ENCODE results near the gene ZNF441.

The ZNF441 gene

GRCh38 chr19:11747277-11747676 is 19.5 kb upstream of the ZNF441 start:
- Histone ChIP-seq H3K9ac (ENCODE audit: low read length) (no peak overlapping the region), H2AFZ (ENCODE audit: low read depth, low read length, severe bottlenecking) (no peak overlapping the region), H3K27ac (ENCODE audit: low read depth, low read length) (no peak overlapping the region), H3K9me3 (ENCODE audit: insufficient read depth, low read length) (no peaks in the 10 kb centered on the region), H3K27me3 (ENCODE audit: low read length) (no peaks in the 10 kb centered on the region), H3K4me2 (ENCODE audit: low read depth, low read length, poor library complexity, severe bottlenecking) (no peak overlapping the region), H3F3A (ENCODE audit: insufficient read depth) (no peaks in the 10 kb centered on the region), H3K79me2 (ENCODE audit: insufficient read depth, low read length) (no peaks in the 10 kb centered on the region), H3K4me3 (ENCODE audit: insufficient read depth, low read length, poor library complexity, severe bottlenecking) (no peak overlapping the region), H3K36me3 (ENCODE audit: low read length) (no peaks in the 10 kb centered on the region), H4K20me1 (ENCODE audit: low read depth, low read length) (no peaks in the 10 kb centered on the region), H3K9me2 (replicated peaks; ENCODE audit: insufficient read depth, low read length) (no peaks in the 10 kb centered on the region)
- TF ChIP-seq EZH2phosphoT487 (conservative IDR thresholded peaks at IDR 0.05; ENCODE audit: low read length) = no peak
- TF ChIP-seq CTCF (IDR thresholded peaks at IDR 0.05; ENCODE audit: insufficient read depth, low read length, poor library complexity, severe bottlenecking) = no peak

DNA sequence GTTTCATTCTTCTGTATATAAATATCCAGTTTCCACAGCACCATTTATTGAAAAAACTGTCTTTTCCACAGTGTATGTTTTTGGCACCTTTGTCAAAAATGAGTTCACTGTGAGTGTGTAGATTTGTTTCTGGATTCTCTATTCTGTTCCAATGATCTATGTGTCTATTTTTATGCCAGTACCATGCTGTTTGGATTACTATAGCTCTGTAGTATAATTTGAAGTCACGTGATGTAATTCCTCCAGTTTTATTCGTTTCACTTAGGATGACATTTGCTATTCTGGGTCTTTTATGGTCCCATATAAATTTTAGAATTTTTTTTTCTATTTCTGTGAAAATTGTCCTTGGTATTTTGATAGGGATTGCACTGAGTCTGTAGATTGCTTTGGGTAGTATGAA is 17.0 kb upstream of the ZNF441 start:
- H3K9ac ChIP-seq (ENCODE audit: low read length) = no peak overlapping the region
- no peak overlapping the region for H2AFZ ChIP-seq (ENCODE audit: low read depth, low read length, severe bottlenecking)
- H3K9me2 ChIP-seq (replicated peaks; ENCODE audit: insufficient read depth, low read length) = no peaks in the 10 kb centered on the region
- H3F3A ChIP-seq (ENCODE audit: insufficient read depth) = no peaks in the 10 kb centered on the region
- no peaks in the 10 kb centered on the region for H3K27me3 ChIP-seq (ENCODE audit: low read length)
- H4K20me1 ChIP-seq (ENCODE audit: low read depth, low read length) = no peaks in the 10 kb centered on the region
- H3K36me3 ChIP-seq (ENCODE audit: low read length) = no peaks in the 10 kb centered on the region
- no peak overlapping the region for H3K27ac ChIP-seq (ENCODE audit: low read depth, low read length)
- no peak for TF ChIP-seq EZH2phosphoT487 (conservative IDR thresholded peaks at IDR 0.05; ENCODE audit: low read length)
- no peak for TF ChIP-seq CTCF (IDR thresholded peaks at IDR 0.05; ENCODE audit: insufficient read depth, low read length, poor library complexity, severe bottlenecking)
- H3K4me3 ChIP-seq (ENCODE audit: insufficient read depth, low read length, poor library complexity, severe bottlenecking) = no peak overlapping the region
- no peak overlapping the region for H3K4me2 ChIP-seq (ENCODE audit: low read depth, low read length, poor library complexity, severe bottlenecking)
- H3K79me2 ChIP-seq (ENCODE audit: insufficient read depth, low read length) = no peaks in the 10 kb centered on the region
- 0 out of 2 replicates have a peak, but pooled peaks cover 6% of the 10 kb centered on the region for H3K9me3 ChIP-seq (ENCODE audit: insufficient read depth, low read length)

- TF ChIP-seq CTCF (IDR thresholded peaks at IDR 0.05; ENCODE audit: insufficient read depth, low read length, poor library complexity, severe bottlenecking) (no peak), EZH2phosphoT487 (conservative IDR thresholded peaks at IDR 0.05; ENCODE audit: low read length) (no peak)
- H2AFZ ChIP-seq (ENCODE audit: low read depth, low read length, severe bottlenecking) = no peak overlapping the region
- H3K27ac ChIP-seq (ENCODE audit: low read depth, low read length) = no peak overlapping the region
- no peaks in the 10 kb centered on the region for H4K20me1 ChIP-seq (ENCODE audit: low read depth, low read length)
- H3K27me3 ChIP-seq (ENCODE audit: low read length) = no peaks in the 10 kb centered on the region
- H3K4me3 ChIP-seq (ENCODE audit: insufficient read depth, low read length, poor library complexity, severe bottlenecking) = no peak overlapping the region
- no peaks in the 10 kb centered on the region for H3K36me3 ChIP-seq (ENCODE audit: low read length)
- no peak overlapping the region for H3K4me2 ChIP-seq (ENCODE audit: low read depth, low read length, poor library complexity, severe bottlenecking)
- H3K79me2 ChIP-seq (ENCODE audit: insufficient read depth, low read length) = no peaks in the 10 kb centered on the region
- H3K9ac ChIP-seq (ENCODE audit: low read length) = no peak overlapping the region
- no peaks in the 10 kb centered on the region for H3F3A ChIP-seq (ENCODE audit: insufficient read depth)
- H3K9me2 ChIP-seq (replicated peaks; ENCODE audit: insufficient read depth, low read length) = no peaks in the 10 kb centered on the region
- peaks cover 17% of the 10 kb centered on the region for H3K9me3 ChIP-seq (ENCODE audit: insufficient read depth, low read length)
Observed at GRCh38 chr19:11752244-11752736, 14.5 kb upstream of the ZNF441 start.
